DMS153 treated with DMSO at 0.1 percent for 48 hours (cell line): ENCODE results near the gene INPP5A.
"Not testable (repeated sequence)": the region's sequence is repeated elsewhere in the genome, so short reads cannot be mapped to it uniquely, and the experiment has no call there.

ENCODE experiments used
- DNase-seq: peaks from one replicate; lab custom pipeline; 2025; ENCODE audit not compliant: unreplicated experiment; lab: John Stamatoyannopoulos, UW

Gene INPP5A

GRCh38 chr10:132701846-132702190, 164.2 kb downstream of the INPP5A start:
- DNase-seq, result no peak

GRCh38 chr10:132702601-132703418, 165.2 kb downstream of the INPP5A start:
- DNase-seq, result no peak

- DNase-seq, result no peak
Measured at GRCh38 chr10:132703419-132704007, 165.9 kb downstream of the INPP5A start.

- DNase-seq, result no peak
Measured at GRCh38 chr10:132704008-132704814, 166.6 kb downstream of the INPP5A start.

GRCh38 chr10:132704815-132705064, 167.2 kb downstream of the INPP5A start:
- DNase-seq, result not testable (repeated sequence)

GRCh38 chr10:132705173-132705572, 167.6 kb downstream of the INPP5A start:
- no peak for DNase-seq

GRCh38 chr10:132705943-132706342, 168.4 kb downstream of the INPP5A start:
- no peak for DNase-seq

GRCh38 chr10:132706701-132707100, 169.1 kb downstream of the INPP5A start:
- DNase-seq, result no peak

GRCh38 chr10:132707121-132707775, 169.7 kb downstream of the INPP5A start:
- no peak for DNase-seq

GRCh38 chr10:132707776-132708171, 170.2 kb downstream of the INPP5A start:
- DNase-seq, result no peak

GRCh38 chr10:132708441-132708840, 170.9 kb downstream of the INPP5A start:
- no peak for DNase-seq

GRCh38 chr10:132708936-132709335, 171.3 kb downstream of the INPP5A start:
- DNase-seq, result no peak

GRCh38 chr10:132709471-132709951, 171.9 kb downstream of the INPP5A start:
- DNase-seq, result no peak

GRCh38 chr10:132710036-132710686, 172.6 kb downstream of the INPP5A start:
- DNase-seq, result no peak

- no peak for DNase-seq
Measured at GRCh38 chr10:132710746-132711612, 173.4 kb downstream of the INPP5A start.

- no peak for DNase-seq
Measured at GRCh38 chr10:132711613-132712121, 174.1 kb downstream of the INPP5A start.

GRCh38 chr10:132712291-132712690, 174.7 kb downstream of the INPP5A start:
- no peak for DNase-seq

GRCh38 chr10:132712743-132713142, 175.2 kb downstream of the INPP5A start:
- DNase-seq, result no peak

GRCh38 chr10:132713421-132714095, 176.0 kb downstream of the INPP5A start:
- DNase-seq, result no peak
